ENCODE measurements around the gene SMIM12.
"Not testable (repeated sequence)": the region's sequence is repeated elsewhere in the genome, so short reads cannot be mapped to it uniquely, and the experiment has no call there.

SMIM12 gene

GRCh38 chr1:34827341-34827941 is 32.1 kb downstream of the SMIM12 start:
- no peak for TF ChIP-seq CTCF (IDR thresholded peaks at IDR 0.05; ENCODE audit: control insufficient read depth, extremely low read depth, insufficient read depth)
- no peak for DNase-seq (ENCODE audit: low read depth)

GRCh38 chr1:34825455-34826091 is 34.0 kb downstream of the SMIM12 start:
- H3K4me3 ChIP-seq (ENCODE audit: low read depth, low read length), result no peak overlapping the region
- no peak for TF ChIP-seq CTCF (IDR thresholded peaks at IDR 0.05; ENCODE audit: control insufficient read depth, extremely low read depth, insufficient read depth)
- no peak for DNase-seq (ENCODE audit: low read depth)

More at GRCh38 chr1:34827341-34827941, 32.1 kb downstream of the SMIM12 start:
- no peak overlapping the region for H3K4me3 ChIP-seq (ENCODE audit: low read depth, low read length)

GRCh38 chr1:34824817-34825454 is 34.6 kb downstream of the SMIM12 start:
- DNase-seq (ENCODE audit: low read depth), result no peak
- no peak for TF ChIP-seq CTCF (IDR thresholded peaks at IDR 0.05; ENCODE audit: control insufficient read depth, extremely low read depth, insufficient read depth)
- H3K4me3 ChIP-seq (ENCODE audit: low read depth, low read length), result no peak overlapping the region

- no peak overlapping the region for H3K4me3 ChIP-seq (ENCODE audit: low read depth, low read length)
- no peak for DNase-seq (ENCODE audit: low read depth)
- no peak for TF ChIP-seq CTCF (IDR thresholded peaks at IDR 0.05; ENCODE audit: control insufficient read depth, extremely low read depth, insufficient read depth)
Observed at GRCh38 chr1:34822202-34822601, 37.3 kb downstream of the SMIM12 start.

- DNase-seq (ENCODE audit: low read depth); H3K4me3 ChIP-seq (ENCODE audit: low read depth, low read length): not testable (repeated sequence)
Observed at GRCh38 chr1:34818862-34819261, 40.7 kb downstream of the SMIM12 start.

- no peak for TF ChIP-seq CTCF (IDR thresholded peaks at IDR 0.05; ENCODE audit: control insufficient read depth, extremely low read depth, insufficient read depth)
- no peak for DNase-seq (ENCODE audit: low read depth)
- no peak overlapping the region for H3K4me3 ChIP-seq (ENCODE audit: low read depth, low read length)
Observed at GRCh38 chr1:34816778-34817177, 42.8 kb downstream of the SMIM12 start.

GRCh38 chr1:34816332-34816731 is 43.2 kb downstream of the SMIM12 start:
- TF ChIP-seq CTCF (IDR thresholded peaks at IDR 0.05; ENCODE audit: control insufficient read depth, extremely low read depth, insufficient read depth), result no peak
- H3K4me3 ChIP-seq (ENCODE audit: low read depth, low read length), result no peak overlapping the region
- DNase-seq (ENCODE audit: low read depth), result no peak

GRCh38 chr1:34810781-34811180 is 48.8 kb downstream of the SMIM12 start:
- H3K4me3 ChIP-seq (ENCODE audit: low read depth, low read length); DNase-seq (ENCODE audit: low read depth): not testable (repeated sequence)
